K562 (cell line): ENCODE measurements around the gene SLC36A2. TPM values are rescaled to one million over a fixed set of nuclear protein-coding genes. Genes with fewer than 3 reads are reported as not detected.

ENCODE experiments used
- ATAC-seq: fragments of 200-7000 bp; cut with Tn5 transposase; 3 replicates; pipeline ENCODE4 v1.9.1; 2020; ENCODE audit warnings: moderate library complexity
- BruUV-seq: library from RNA; stranded (reverse); fragments of 400-500 nt; replicated peaks from 2 replicates; lab custom pipeline; 2021; lab: Mats Ljungman, UMichigan
- CTCF ChIA-PET: fragments of 300-600 bp; formaldehyde crosslinking; extraction: SDS; loops from one replicate; lab custom pipeline; 2021; ENCODE audit warnings: low intra/inter-chr PET ratio; lab: Yijun Ruan, JAX
- POLR2A ChIA-PET: fragments of 300-600, 350-650 bp; sonication (Branson Sonifier 250); formaldehyde crosslinking; extraction: SDS; loops from one replicate; lab custom pipeline; 2021; ENCODE audit warnings: antibody characterized with exemption, inconsistent platforms; lab: Yijun Ruan, JAX
- DNase-seq, 4 experiments: peaks; one replicate each; pipeline versions ENCODE4 v3.0.0 to v3.0.0-alpha.2; 2011 to 2018; ENCODE audit warnings: low spot score in 3 of 4, mixed read lengths in 3 of 4; ENCODE audit errors: extremely low read depth in 1 of 4
- FAIRE-seq: peaks from 2 replicates; lab custom pipeline; 2011; peaks lifted over from hg19 to GRCh38; lab: Jason Lieb, UNC
- H2AFZ ChIP-seq: 2 replicates; pipeline ENCODE4 v1.6.0; 2011; ENCODE audit warnings: low read depth, low read length, control low read depth, inconsistent platforms
- H3K27ac ChIP-seq: fragments of 200-600 bp; 3 replicates; pipeline ENCODE4 v1.8.0; 2011; ENCODE audit warnings: low read depth, mild to moderate bottlenecking, control low read depth, inconsistent platforms, low read length, moderate library complexity, mixed read lengths; ENCODE audit errors: extremely low read depth
- H3K27me3 ChIP-seq, 2 experiments: fragments of 300-600 bp in 1 of 2; 2 replicates in 1 of 2; 3 replicates in 1 of 2; pipeline versions ENCODE4 v1.6.0 to v1.8.0; 2011; ENCODE audit warnings: inconsistent platforms in 2 of 2, low read length in 2 of 2, mild to moderate bottlenecking in 1 of 2, mixed read lengths in 1 of 2, moderate library complexity in 1 of 2; ENCODE audit not compliant: control insufficient read depth in 2 of 2, insufficient read depth in 2 of 2
- H3K36me3 ChIP-seq: fragments of 300-600 bp; 3 replicates; pipeline ENCODE4 v1.8.0; 2011; ENCODE audit warnings: mild to moderate bottlenecking, low read length, inconsistent platforms; ENCODE audit not compliant: control insufficient read depth, insufficient read depth
- H3K4me1 ChIP-seq, 2 experiments: fragments of 200-600 bp in 1 of 2; replicated peaks in 1 of 2; 2 replicates in 1 of 2; 3 replicates in 1 of 2; pipeline versions ENCODE4 v1.5.1 to v1.8.0; 2011; ENCODE audit warnings: inconsistent platforms in 2 of 2, low read length in 2 of 2, mild to moderate bottlenecking in 1 of 2, mixed read lengths in 1 of 2, moderate library complexity in 1 of 2; ENCODE audit not compliant: control insufficient read depth in 2 of 2, insufficient read depth in 2 of 2
- H3K4me2 ChIP-seq: 2 replicates; pipeline ENCODE4 v1.6.1; 2011; ENCODE audit warnings: low read length, control low read depth, inconsistent platforms, mixed read lengths; ENCODE audit not compliant: insufficient read depth
- H3K4me3 ChIP-seq: fragments of 200-600 bp; sonication (generic), shearing (Covaris generic); 2 replicates; pipeline ENCODE4 v1.5.1; 2016; ENCODE audit warnings: control low read depth, inconsistent platforms
- H3K79me2 ChIP-seq: fragments of 200-600 bp; 3 replicates; pipeline ENCODE4 v1.8.0; 2011; ENCODE audit warnings: low read length, inconsistent platforms; ENCODE audit not compliant: control insufficient read depth, insufficient read depth
- H3K9ac ChIP-seq, 2 experiments: 2 replicates each; pipeline versions ENCODE4 v1.6.0 to v1.6.1; 2011; ENCODE audit warnings: low read depth in 2 of 2, low read length in 2 of 2, control low read depth in 1 of 2, inconsistent platforms in 1 of 2, mild to moderate bottlenecking in 1 of 2, mixed read lengths in 1 of 2; ENCODE audit not compliant: insufficient read depth in 1 of 2
- H3K9me1 ChIP-seq: one replicate; pipeline ENCODE4 v1.6.0; 2011; ENCODE audit warnings: inconsistent platforms, mild to moderate bottlenecking, low read length, moderate library complexity; ENCODE audit not compliant: control insufficient read depth, insufficient read depth
- H3K9me3 ChIP-seq: replicated peaks from 2 replicates; pipeline ENCODE4 v1.5.1; 2011; ENCODE audit warnings: low read depth, low read length, inconsistent platforms; ENCODE audit not compliant: control insufficient read depth, insufficient read depth
- H4K20me1 ChIP-seq: replicated peaks from 2 replicates; pipeline ENCODE4 v1.6.1; 2011; ENCODE audit warnings: low read length, inconsistent platforms, mixed read lengths; ENCODE audit not compliant: control insufficient read depth, insufficient read depth
- CEBPB ChIP-seq: fragments of 450-650 bp; IDR thresholded peaks from 2 replicates; pipeline ENCODE4 v1.6.1; 2016; ENCODE audit warnings: missing genetic modification characterization, missing compliant biosample characterization
- CXXC5 ChIP-seq: fragments of 250-450 bp; sonication (Bioruptor Pico); IDR thresholded peaks from 2 replicates; pipeline ENCODE4 v1.8.0; 2022; ENCODE audit warnings: inconsistent platforms, mild to moderate bottlenecking, moderate library complexity
- HEY1 ChIP-seq: fragments of 250-450 bp; sonication (Bioruptor Pico); IDR thresholded peaks from 2 replicates; pipeline ENCODE4 v1.5.0; 2020; ENCODE audit warnings: mild to moderate bottlenecking, moderate library complexity, borderline replicate concordance
- KDM1A ChIP-seq, 2 experiments: fragments of 450-650 bp; IDR thresholded peaks; 2 replicates each; pipeline ENCODE4 v1.6.1; 2016; ENCODE audit warnings: mild to moderate bottlenecking in 2 of 2
- KLF1 ChIP-seq: fragments of 450-650 bp; IDR thresholded peaks from 2 replicates; pipeline ENCODE4 v1.6.1; 2016; ENCODE audit warnings: missing genetic modification characterization, missing compliant biosample characterization
- POLR2B ChIP-seq: fragments of 450-650 bp; IDR thresholded peaks from 2 replicates; pipeline ENCODE4 v1.6.1; 2018; ENCODE audit warnings: low read depth; ENCODE audit not compliant: partially characterized antibody
- RHOXF2B ChIP-seq: fragments of 250-450 bp; sonication (Bioruptor Pico); conservative IDR thresholded peaks from 2 replicates; pipeline ENCODE4 v1.5.1; 2021
- TAF15 ChIP-seq: fragments of 200-400 bp; formaldehyde crosslinking; IDR thresholded peaks from 2 replicates; pipeline ENCODE4 v1.6.1; 2017; ENCODE audit warnings: mild to moderate bottlenecking, low read depth, low read length, moderate library complexity
- ZNF41 ChIP-seq: fragments of 250-450 bp; sonication (Bioruptor Pico); conservative IDR thresholded peaks from 2 replicates; pipeline ENCODE4 v1.4.0; 2020; ENCODE audit warnings: mild to moderate bottlenecking
- WGBS: fragments of 100-300 bp; shearing (Covaris generic); methylation state at CpG from one replicate; pipeline ENCODE4 v1.1.6; 2016; ENCODE audit warnings: low coverage, mixed read lengths; ENCODE audit not compliant: insufficient coverage; ENCODE audit errors: missing lambda C conversion rate; 5-methylcytosine and 5-hydroxymethylcytosine counted together
- in situ Hi-C: fragments of 300-500 bp; cut with MboI; formaldehyde crosslinking; loops from 4 replicates; pipeline ENCODE4 v1.15.0; 2018; ENCODE audit warnings: inconsistent platforms, mixed read lengths
- intact Hi-C: fragments of 100-400 bp; cut with micrococcal nuclease; formaldehyde crosslinking; loops from 2 replicates; pipeline ENCODE4 v1.14.2; 2022
- polyA plus RNA-seq, 8 experiments: library from polyadenylated mRNA; depleted of rRNA in 4 of 8; stranded (reverse) in 5 of 8; unstranded in 3 of 8; fragments of >200 nt; fragmentation: Nextera tagmentation in 2 of 8; fragmentation: Illumina TruSeq in 1 of 8; extraction: Ambion mirVana in 2 of 8; extraction: Trizol in 1 of 8; gene quantifications; 2 replicates each; pipeline versions ENCODE4 v1.2.1 to v1.2.3, GENCODE V29; 2011 to 2014; ENCODE audit warnings: inconsistent platforms in 1 of 8, missing spikeins in 1 of 8
- total RNA-seq, 7 experiments: library from RNA; depleted of rRNA in 6 of 7; stranded (reverse); fragments of >200 nt in 6 of 7; fragmentation: Illumina TruSeq in 2 of 7; extraction: Trizol in 2 of 7; gene quantifications; 2 replicates each; pipeline versions ENCODE4 v1.2.1 to v1.2.3, GENCODE V29; 2011 to 2021; ENCODE audit warnings: low replicate concordance in 1 of 7
- TF ChIP-seq, protein P1 (sequence below): fragments of 450-650 bp; formaldehyde crosslinking; IDR thresholded peaks from 2 replicates; pipeline ENCODE4 v1.4.0; 2020; ENCODE audit warnings: mild to moderate bottlenecking, moderate library complexity
- TF ChIP-seq, protein P2 (sequence below): sonication (generic); IDR thresholded peaks from 2 replicates; pipeline ENCODE4 v1.6.1; 2016

SLC36A2 gene
- total and polyA plus RNA-seq, 9 of the 15 experiments (the other 6 are each of a cell fraction or from before 2014, with no cell fraction given), result not detected

GRCh38 chr5:151280443-151280842 lies 66.9 kb downstream of the SLC36A2 start:
- Histone ChIP-seq H3K9me3 (no peaks in the 10 kb centered on the region), H3K36me3 (no peaks in the 10 kb centered on the region), H3K4me1 (no peaks in the 10 kb centered on the region), H3K27ac (no peak overlapping the region), H3K4me3 (no peak overlapping the region), H3K79me2 (no peaks in the 10 kb centered on the region), H3K27me3 (peaks cover 7 to 30% of the 10 kb centered on the region in 2 experiments), H3K4me2 (no peak overlapping the region), H3K9me1 (no peaks in the 10 kb centered on the region), H4K20me1 (no peaks in the 10 kb centered on the region), H3K9ac (no peak overlapping the region), H2AFZ (no peak overlapping the region)
- BruUV-seq, result no TSS peak
- in situ Hi-C loops, result no loop called here
- WGBS, result 0% methylated on average over 2 of the region's 2 CpGs
- POLR2A ChIA-PET, result interaction anchor here (1.2 kb wide), 1 partner anchor 28 kb away, joined by 5 read pairs; the partner anchor contains the start of gene GM2A
- ATAC-seq (no peak), FAIRE-seq (no peak), DNase-seq (no peak)
- CTCF ChIA-PET, result no interaction called here
- intact Hi-C loops, result no loop called here
- no peak for TF ChIP-seq HEY1
- TF ChIP-seq, protein P1, sequence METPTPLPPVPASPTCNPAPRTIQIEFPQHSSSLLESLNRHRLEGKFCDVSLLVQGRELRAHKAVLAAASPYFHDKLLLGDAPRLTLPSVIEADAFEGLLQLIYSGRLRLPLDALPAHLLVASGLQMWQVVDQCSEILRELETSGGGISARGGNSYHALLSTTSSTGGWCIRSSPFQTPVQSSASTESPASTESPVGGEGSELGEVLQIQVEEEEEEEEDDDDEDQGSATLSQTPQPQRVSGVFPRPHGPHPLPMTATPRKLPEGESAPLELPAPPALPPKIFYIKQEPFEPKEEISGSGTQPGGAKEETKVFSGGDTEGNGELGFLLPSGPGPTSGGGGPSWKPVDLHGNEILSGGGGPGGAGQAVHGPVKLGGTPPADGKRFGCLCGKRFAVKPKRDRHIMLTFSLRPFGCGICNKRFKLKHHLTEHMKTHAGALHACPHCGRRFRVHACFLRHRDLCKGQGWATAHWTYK (CRISPR knock-in tag), result no peak
- no peak for TF ChIP-seq ZNF41
- no peak for TF ChIP-seq KLF1 (tag)
- no peak for TF ChIP-seq CXXC5 (CRISPR knock-in tag)
- no peak for TF ChIP-seq RHOXF2B
- peak; percentile 28; the same call in 1 of the 2 replicates for TF ChIP-seq CEBPB (tag)
- 0 out of 4 replicates have a peak, but pooled peaks of 1 of the 2 experiments have one; percentile 14 for TF ChIP-seq KDM1A (IDR thresholded peaks at IDR 0.05)
- TF ChIP-seq TAF15, result no peak
- TF ChIP-seq POLR2B, result no peak
- TF ChIP-seq, protein P2, sequence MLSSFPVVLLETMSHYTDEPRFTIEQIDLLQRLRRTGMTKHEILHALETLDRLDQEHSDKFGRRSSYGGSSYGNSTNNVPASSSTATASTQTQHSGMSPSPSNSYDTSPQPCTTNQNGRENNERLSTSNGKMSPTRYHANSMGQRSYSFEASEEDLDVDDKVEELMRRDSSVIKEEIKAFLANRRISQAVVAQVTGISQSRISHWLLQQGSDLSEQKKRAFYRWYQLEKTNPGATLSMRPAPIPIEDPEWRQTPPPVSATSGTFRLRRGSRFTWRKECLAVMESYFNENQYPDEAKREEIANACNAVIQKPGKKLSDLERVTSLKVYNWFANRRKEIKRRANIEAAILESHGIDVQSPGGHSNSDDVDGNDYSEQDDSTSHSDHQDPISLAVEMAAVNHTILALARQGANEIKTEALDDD, result no peak
